DOHH2 (cell line): Measurements from ENCODE around the gene AIG1.

Experiments used
- CTCF ChIP-seq: fragments of 200-600 bp; sonication (generic); IDR thresholded peaks from one replicate; pipeline ENCODE4 v1.5.1; 2014; ENCODE audit warnings: antibody characterized with exemption, mild to moderate bottlenecking, low read depth, low read length; ENCODE audit not compliant: poor library complexity, severe bottlenecking
- EZH2phosphoT487 ChIP-seq: fragments of 200-600 bp; sonication (generic); IDR thresholded peaks from 2 replicates; pipeline ENCODE4 v1.6.1; 2017; ENCODE audit warnings: borderline replicate concordance, mild to moderate bottlenecking, antibody characterized with exemption, low read length, moderate library complexity, mixed read lengths

GRCh38 chr6:143155681-143156080, 95.0 kb downstream of the AIG1 start:
- TF ChIP-seq CTCF: no peak
- no peak for TF ChIP-seq EZH2phosphoT487
